ENCODE measurements around the gene TNFRSF13B.

The TNFRSF13B gene

DNA sequence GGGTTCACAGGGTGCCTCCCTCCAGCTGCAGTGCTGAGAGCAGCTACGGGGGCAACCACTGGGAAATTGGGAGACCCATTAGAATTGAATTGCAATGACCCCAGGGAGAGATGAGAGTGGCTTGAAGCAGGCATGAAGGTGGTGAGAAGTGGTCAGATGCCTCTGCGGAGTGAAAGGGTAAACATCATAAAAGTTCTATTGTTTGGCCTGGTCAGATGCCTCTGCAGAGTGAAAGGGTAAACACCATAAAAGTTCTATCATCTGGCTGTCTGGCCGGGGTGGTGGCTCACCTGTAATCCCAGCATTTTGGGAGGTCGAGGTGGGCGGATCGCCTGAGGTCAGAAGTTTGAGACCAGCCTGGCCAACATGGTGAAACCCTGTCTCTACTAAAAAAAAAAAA lies 53.5 kb downstream of the TNFRSF13B start:
- no peaks in the 10 kb centered on the region for H3K27me3 ChIP-seq (ENCODE audit: insufficient read depth, low read depth, severe bottlenecking)
- H3K27ac ChIP-seq = no peak overlapping the region
- no peak overlapping the region for H3K4me3 ChIP-seq (ENCODE audit: low read depth, low read length)
- TF ChIP-seq, protein P1, sequence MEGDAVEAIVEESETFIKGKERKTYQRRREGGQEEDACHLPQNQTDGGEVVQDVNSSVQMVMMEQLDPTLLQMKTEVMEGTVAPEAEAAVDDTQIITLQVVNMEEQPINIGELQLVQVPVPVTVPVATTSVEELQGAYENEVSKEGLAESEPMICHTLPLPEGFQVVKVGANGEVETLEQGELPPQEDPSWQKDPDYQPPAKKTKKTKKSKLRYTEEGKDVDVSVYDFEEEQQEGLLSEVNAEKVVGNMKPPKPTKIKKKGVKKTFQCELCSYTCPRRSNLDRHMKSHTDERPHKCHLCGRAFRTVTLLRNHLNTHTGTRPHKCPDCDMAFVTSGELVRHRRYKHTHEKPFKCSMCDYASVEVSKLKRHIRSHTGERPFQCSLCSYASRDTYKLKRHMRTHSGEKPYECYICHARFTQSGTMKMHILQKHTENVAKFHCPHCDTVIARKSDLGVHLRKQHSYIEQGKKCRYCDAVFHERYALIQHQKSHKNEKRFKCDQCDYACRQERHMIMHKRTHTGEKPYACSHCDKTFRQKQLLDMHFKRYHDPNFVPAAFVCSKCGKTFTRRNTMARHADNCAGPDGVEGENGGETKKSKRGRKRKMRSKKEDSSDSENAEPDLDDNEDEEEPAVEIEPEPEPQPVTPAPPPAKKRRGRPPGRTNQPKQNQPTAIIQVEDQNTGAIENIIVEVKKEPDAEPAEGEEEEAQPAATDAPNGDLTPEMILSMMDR (IDR thresholded peaks at IDR 0.05; ENCODE audit: low read depth, low read length) = no peak
- H3K36me3 ChIP-seq = no peaks in the 10 kb centered on the region
- no peaks in the 10 kb centered on the region for H3K9me3 ChIP-seq (ENCODE audit: severe bottlenecking)
- DNase-seq = no peak

DNA sequence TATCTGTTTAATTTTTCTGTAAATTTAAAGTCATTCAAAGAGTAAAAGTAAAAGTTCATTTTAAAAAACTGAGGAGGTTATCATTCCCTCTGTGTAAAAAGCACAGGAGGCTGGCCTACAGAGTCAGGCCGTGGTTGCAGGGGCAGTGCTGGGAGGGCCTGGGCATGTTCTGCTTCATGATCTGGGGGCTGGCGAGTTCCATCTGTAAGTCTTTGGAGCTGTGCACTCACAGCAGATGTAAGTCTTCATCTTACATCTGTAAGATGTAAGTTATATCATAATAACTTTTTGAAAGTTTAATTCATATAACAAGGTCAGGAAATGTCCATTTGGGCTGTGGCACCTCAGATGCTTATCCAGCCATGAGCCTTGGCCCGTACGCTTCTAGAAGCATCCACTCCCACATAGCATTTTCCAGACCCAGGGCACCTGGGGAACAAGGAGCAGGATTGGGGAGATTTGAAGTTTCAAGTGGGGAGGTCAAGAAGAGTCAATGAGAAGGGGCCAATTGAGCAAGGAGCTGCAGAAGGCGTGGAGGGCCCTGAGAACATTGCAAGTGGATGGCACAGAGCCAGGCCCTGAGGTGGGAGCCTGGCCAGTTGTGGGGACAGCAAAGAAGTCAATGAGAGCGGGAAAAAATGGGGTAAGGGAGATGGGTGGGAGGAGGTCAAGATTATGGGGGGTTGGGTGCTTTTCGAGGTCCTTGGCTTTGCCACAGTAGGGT lies 54.1 kb downstream of the TNFRSF13B start:
- no peak overlapping the region for H3K4me3 ChIP-seq (ENCODE audit: low read depth, low read length)
- TF ChIP-seq, protein P1 (IDR thresholded peaks at IDR 0.05; ENCODE audit: low read depth, low read length) = no peak
- no peaks in the 10 kb centered on the region for H3K9me3 ChIP-seq (ENCODE audit: severe bottlenecking)
- H3K27ac ChIP-seq = no peak overlapping the region
- H3K36me3 ChIP-seq = no peaks in the 10 kb centered on the region
- DNase-seq = no peak
- H3K27me3 ChIP-seq (ENCODE audit: insufficient read depth, low read depth, severe bottlenecking) = no peaks in the 10 kb centered on the region

DNA sequence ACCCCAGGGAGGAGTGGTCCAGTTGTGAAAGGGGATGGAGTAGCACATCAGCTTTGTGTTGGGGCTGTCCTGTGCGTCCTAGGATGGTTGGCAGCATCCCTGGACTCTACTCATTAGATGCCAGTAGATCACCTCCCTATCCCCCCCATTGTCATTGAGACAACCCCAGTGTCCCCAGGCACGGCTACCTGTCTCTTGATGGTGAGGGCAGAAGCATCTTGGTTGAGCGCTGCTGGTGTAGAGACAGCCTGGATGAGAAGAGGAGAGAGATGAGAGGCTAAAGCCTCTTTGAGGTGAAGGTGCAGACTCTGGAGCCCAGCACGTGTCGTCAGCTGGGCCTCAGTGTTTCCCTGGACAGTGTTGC lies 55.4 kb downstream of the TNFRSF13B start:
- Histone ChIP-seq H3K36me3 (no peaks in the 10 kb centered on the region), H3K9me3 (ENCODE audit: severe bottlenecking) (no peaks in the 10 kb centered on the region), H3K27ac (no peak overlapping the region), H3K4me3 (ENCODE audit: low read depth, low read length) (no peak overlapping the region), H3K27me3 (ENCODE audit: insufficient read depth, low read depth, severe bottlenecking) (no peaks in the 10 kb centered on the region)
- TF ChIP-seq, protein P1 (IDR thresholded peaks at IDR 0.05; ENCODE audit: low read depth, low read length) = no peak
- DNase-seq = no peak

DNA sequence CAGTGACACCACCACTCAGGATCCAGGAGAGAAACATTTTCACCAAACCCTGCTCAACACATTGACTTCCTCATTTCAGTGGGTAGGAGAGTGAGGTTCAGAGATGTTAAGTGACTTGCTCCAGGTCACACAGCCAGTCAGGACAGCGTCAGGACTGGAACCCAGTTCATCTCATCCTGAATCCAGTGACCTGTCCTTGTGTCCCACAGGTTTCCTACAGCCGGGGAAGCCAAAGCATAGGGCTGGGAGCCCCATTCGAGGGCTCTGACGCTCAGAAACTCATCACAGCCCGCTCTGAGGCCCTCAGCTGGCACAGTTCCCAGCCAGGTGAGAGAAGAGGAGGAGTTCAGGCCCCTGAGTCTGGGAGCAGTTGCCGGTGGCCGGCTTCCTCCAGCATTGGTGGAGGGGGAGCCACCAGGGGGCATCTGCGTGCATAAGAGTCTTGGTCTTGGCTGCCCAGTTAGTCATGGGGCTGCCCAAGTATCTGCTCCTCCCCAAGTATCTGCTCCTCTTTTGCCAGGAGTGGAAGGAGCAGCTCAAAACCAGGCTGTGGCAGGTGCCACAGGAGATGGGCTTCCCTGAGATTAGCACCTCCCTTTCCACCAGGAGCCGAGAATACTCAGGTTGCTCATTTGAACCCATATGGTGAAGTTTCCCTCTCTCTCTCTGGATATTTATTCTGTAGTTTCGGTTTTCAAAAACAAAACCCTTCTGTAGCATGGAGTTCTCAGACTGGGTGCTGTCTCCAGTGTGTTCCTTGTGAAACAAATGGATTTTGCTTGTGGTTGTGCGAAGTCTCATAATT lies 56.0 kb downstream of the TNFRSF13B start:
- Histone ChIP-seq H3K36me3 (no peaks in the 10 kb centered on the region), H3K27ac (no peak overlapping the region), H3K27me3 (ENCODE audit: insufficient read depth, low read depth, severe bottlenecking) (no peaks in the 10 kb centered on the region), H3K9me3 (ENCODE audit: severe bottlenecking) (no peaks in the 10 kb centered on the region), H3K4me3 (ENCODE audit: low read depth, low read length) (no peak overlapping the region)
- peak; percentile 66 for DNase-seq
- TF ChIP-seq, protein P1 (IDR thresholded peaks at IDR 0.05; ENCODE audit: low read depth, low read length) = peak; percentile 81

DNA sequence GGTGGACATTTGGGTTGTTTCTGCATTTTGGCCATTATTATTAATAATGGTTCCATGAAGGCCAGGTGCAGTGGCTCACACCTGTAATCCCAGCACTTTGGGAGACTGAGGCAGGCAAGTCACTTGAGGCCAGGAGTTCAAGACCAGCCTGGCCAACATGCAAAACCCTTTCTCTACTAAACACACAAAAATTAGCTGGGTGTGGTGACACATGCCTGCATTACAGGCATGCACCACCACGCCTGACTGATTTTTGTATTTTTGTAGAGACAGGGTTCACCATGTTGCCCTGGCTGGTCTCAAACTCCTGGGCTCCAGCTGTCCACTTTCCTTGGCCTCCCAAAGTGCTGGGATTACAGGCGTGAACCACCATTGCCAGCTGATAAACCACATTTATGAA lies 58.5 kb downstream of the TNFRSF13B start:
- no peak overlapping the region for H3K27ac ChIP-seq
- TF ChIP-seq, protein P1 (IDR thresholded peaks at IDR 0.05; ENCODE audit: low read depth, low read length) = no peak

More for the DNA sequence above, 58.5 kb downstream of the TNFRSF13B start:
- Histone ChIP-seq H3K4me3 (ENCODE audit: low read depth, low read length) (no peak overlapping the region), H3K27me3 (ENCODE audit: insufficient read depth, low read depth, severe bottlenecking) (no peaks in the 10 kb centered on the region), H3K9me3 (ENCODE audit: severe bottlenecking) (no peaks in the 10 kb centered on the region), H3K36me3 (no peaks in the 10 kb centered on the region)
- no peak for DNase-seq

All from WERI-Rb-1 (cell line).